MM.1S (cell line): Measurements from ENCODE around the gene TMEM95.

ENCODE experiments used
- DNase-seq: peaks from one replicate; pipeline ENCODE4 v3.0.0-alpha.2; 2015
- H2AFZ ChIP-seq: fragments of 300-600 bp; sonication (generic); 2 replicates; pipeline ENCODE4 v1.6.0; 2016; ENCODE audit warnings: antibody characterized with exemption, low read length
- H3F3A ChIP-seq: fragments of 300-600 bp; sonication (generic); 2 replicates; pipeline ENCODE4 v1.6.1; 2016; ENCODE audit warnings: mild to moderate bottlenecking, antibody characterized with exemption, low read length, moderate library complexity, mixed read lengths; ENCODE audit not compliant: insufficient read depth
- H3K27ac ChIP-seq: fragments of 300-600 bp; sonication (generic); 2 replicates; pipeline ENCODE4 v1.5.1; 2016; ENCODE audit warnings: mild to moderate bottlenecking, low read length
- H3K27me3 ChIP-seq: fragments of 300-600 bp; sonication (generic); replicated peaks from 2 replicates; pipeline ENCODE4 v1.6.0; 2016; ENCODE audit warnings: low read length; ENCODE audit not compliant: insufficient read depth
- H3K36me3 ChIP-seq: fragments of 300-600 bp; sonication (generic); replicated peaks from 2 replicates; pipeline ENCODE4 v1.6.1; 2016; ENCODE audit warnings: mild to moderate bottlenecking, low read length, mixed read lengths; ENCODE audit not compliant: insufficient read depth
- H3K4me1 ChIP-seq: fragments of 300-600 bp; sonication (generic); 2 replicates; pipeline ENCODE4 v1.6.1; 2016; ENCODE audit warnings: low read length, mixed read lengths
- H3K4me2 ChIP-seq: fragments of 300-600 bp; sonication (generic); 2 replicates; pipeline ENCODE4 v1.6.0; 2016; ENCODE audit warnings: low read depth, low read length
- H3K4me3 ChIP-seq: fragments of 300-600 bp; sonication (generic); 2 replicates; pipeline ENCODE4 v1.5.1; 2016; ENCODE audit warnings: low read length, mixed read lengths
- H3K79me2 ChIP-seq: fragments of 300-600 bp; sonication (generic); 2 replicates; pipeline ENCODE4 v1.6.1; 2016; ENCODE audit warnings: mixed run types, low read length, mixed read lengths
- H3K9ac ChIP-seq: fragments of 300-600 bp; sonication (generic); 2 replicates; pipeline ENCODE4 v1.6.1; 2016; ENCODE audit warnings: low read length, mixed read lengths
- H3K9me2 ChIP-seq: fragments of 300-600 bp; sonication (generic); replicated peaks from 2 replicates; pipeline ENCODE4 v1.6.1; 2016; ENCODE audit warnings: mild to moderate bottlenecking, low read length, mixed read lengths; ENCODE audit not compliant: insufficient read depth
- H3K9me3 ChIP-seq: fragments of 300-600 bp; sonication (generic); replicated peaks from 2 replicates; pipeline ENCODE4 v1.6.1; 2016; ENCODE audit warnings: mild to moderate bottlenecking, low read length, mixed read lengths; ENCODE audit not compliant: insufficient read depth
- H4K20me1 ChIP-seq: fragments of 300-600 bp; sonication (generic); 2 replicates; pipeline ENCODE4 v1.6.1; 2016; ENCODE audit warnings: mild to moderate bottlenecking, low read length, moderate library complexity, mixed read lengths; ENCODE audit not compliant: insufficient read depth
- CTCF ChIP-seq: fragments of 300-600 bp; sonication (generic); IDR thresholded peaks from 2 replicates; pipeline ENCODE4 v1.5.1; 2016; ENCODE audit warnings: antibody characterized with exemption, low read length, mixed read lengths
- EZH2 ChIP-seq: fragments of 300-600 bp; sonication (generic); optimal IDR thresholded peaks from 2 replicates; pipeline ENCODE3; 2017; ENCODE audit warnings: low read depth, mild to moderate bottlenecking, antibody characterized with exemption, low read length, mixed read lengths
- EZH2phosphoT487 ChIP-seq: fragments of 300-600 bp; sonication (generic); IDR thresholded peaks from 2 replicates; pipeline ENCODE4 v1.6.1; 2018; ENCODE audit warnings: antibody characterized with exemption, low read length

TMEM95 gene

GRCh38 chr17:7312432-7313087 lies 42.4 kb upstream of the TMEM95 start:
- Histone ChIP-seq H4K20me1 (peaks cover 33% of the 10 kb centered on the region), H3F3A (peaks cover 68% of the 10 kb centered on the region), H3K4me2 (no peak overlapping the region), H2AFZ (no peak overlapping the region), H3K27me3 (no peaks in the 10 kb centered on the region), H3K79me2 (peaks cover 74% of the 10 kb centered on the region), H3K9me3 (no peaks in the 10 kb centered on the region), H3K4me3 (no peak overlapping the region), H3K4me1 (peaks cover 24% of the 10 kb centered on the region), H3K36me3 (peaks cover 15% of the 10 kb centered on the region), H3K27ac (peak overlapping the region; percentile 63; the same call in 1 of the 2 replicates), H3K9ac (no peak overlapping the region), H3K9me2 (no peaks in the 10 kb centered on the region)
- TF ChIP-seq EZH2 (no peak), CTCF (no peak), EZH2phosphoT487 (no peak)
- DNase-seq = no peak

- no peak for DNase-seq
- no peak overlapping the region for H3K9ac ChIP-seq
- peaks cover 64% of the 10 kb centered on the region for H3F3A ChIP-seq
- H3K4me1 ChIP-seq = peaks cover 24% of the 10 kb centered on the region
- TF ChIP-seq CTCF = peak; percentile 32
- TF ChIP-seq EZH2phosphoT487 = no peak
- H2AFZ ChIP-seq = no peak overlapping the region
- no peaks in the 10 kb centered on the region for H3K9me3 ChIP-seq
- peaks cover 33% of the 10 kb centered on the region for H4K20me1 ChIP-seq
- H3K9me2 ChIP-seq = no peaks in the 10 kb centered on the region
- H3K36me3 ChIP-seq = peaks cover 15% of the 10 kb centered on the region
- H3K27me3 ChIP-seq = no peaks in the 10 kb centered on the region
- peak overlapping the region; percentile 63; the same call in 1 of the 2 replicates for H3K27ac ChIP-seq
- no peak overlapping the region for H3K4me3 ChIP-seq
- H3K4me2 ChIP-seq = peak overlapping the region; percentile 65; the same call in 1 of the 2 replicates
- peaks cover 66% of the 10 kb centered on the region for H3K79me2 ChIP-seq
Measured at GRCh38 chr17:7313088-7313889, 41.7 kb upstream of the TMEM95 start.

GRCh38 chr17:7313890-7314718 lies 40.9 kb upstream of the TMEM95 start:
- Histone ChIP-seq H3K79me2 (peaks cover 58% of the 10 kb centered on the region), H3K9ac (peak overlapping the region; percentile 70), H3K27me3 (no peaks in the 10 kb centered on the region), H3K9me2 (no peaks in the 10 kb centered on the region), H3K4me1 (peaks cover 24% of the 10 kb centered on the region), H4K20me1 (peaks cover 31% of the 10 kb centered on the region), H3K9me3 (no peaks in the 10 kb centered on the region), H3K27ac (peak overlapping the region; percentile 63; the same call in 1 of the 2 replicates), H3K36me3 (peaks cover 15% of the 10 kb centered on the region), H3F3A (peaks cover 56% of the 10 kb centered on the region), H3K4me3 (peak overlapping the region; percentile 89), H2AFZ (no peak overlapping the region), H3K4me2 (peak overlapping the region; percentile 65)
- DNase-seq = peak; percentile 34
- no peak for TF ChIP-seq CTCF
- no peak for TF ChIP-seq EZH2phosphoT487
- no peak for TF ChIP-seq EZH2
